GM12878 (cell line): ENCODE data around the gene SOX18. TPM values are rescaled to one million over a fixed set of nuclear protein-coding genes. Genes with fewer than 3 reads are reported as not detected.

Experiments
- ATAC-seq: fragments of 200-7000 bp; cut with Tn5 transposase; 3 replicates; pipeline ENCODE4 v1.9.1; 2020; ENCODE audit warnings: mild to moderate bottlenecking, moderate library complexity
- BruUV-seq: library from RNA; stranded (reverse); fragments of 400-500 nt; replicated peaks from 2 replicates; lab custom pipeline; 2021; lab: Mats Ljungman, UMichigan
- CTCF ChIA-PET: fragments of 300-600 bp; sonication (Branson Sonifier 250); formaldehyde crosslinking; extraction: SDS; loops from one replicate; lab custom pipeline; 2021; ENCODE audit warnings: inconsistent platforms; lab: Yijun Ruan, JAX
- POLR2A ChIA-PET: fragments of 350-600 bp; formaldehyde crosslinking; extraction: SDS; loops from one replicate; lab custom pipeline; 2021; ENCODE audit warnings: inconsistent platforms; lab: Charles Lee
- RAD21 ChIA-PET: fragments of 300-600 bp; sonication (Branson Sonifier 250); formaldehyde crosslinking; loops from one replicate; lab custom pipeline; 2023; ENCODE audit warnings: antibody characterized with exemption; ENCODE audit not compliant: unreplicated experiment; lab: Charles Lee
- SMC1A ChIA-PET: fragments of 300-600 bp; sonication (Branson Sonifier 250); formaldehyde crosslinking; loops from one replicate; lab custom pipeline; 2023; ENCODE audit not compliant: unreplicated experiment, uncharacterized antibody; lab: Charles Lee
- DNase-seq: peaks from one replicate; pipeline ENCODE4 v3.0.0-alpha.2; 2011; ENCODE audit warnings: low read depth, low spot score
- FAIRE-seq: peaks from 3 replicates; lab custom pipeline; 2011; peaks lifted over from hg19 to GRCh38; lab: Jason Lieb, UNC
- H2AFZ ChIP-seq: 2 replicates; pipeline ENCODE4 v1.6.0; 2011; ENCODE audit warnings: low read depth, low read length, control low read depth; ENCODE audit not compliant: control insufficient read depth
- H3K27ac ChIP-seq: 2 replicates; pipeline ENCODE4 v1.5.1; 2011; ENCODE audit warnings: control low read depth; ENCODE audit not compliant: control insufficient read depth, insufficient read depth
- H3K27me3 ChIP-seq, 2 experiments: replicated peaks in 1 of 2; 2 replicates each; pipeline versions ENCODE4 v1.6.0 to v1.6.1; 2011; ENCODE audit warnings: low read length in 1 of 2; ENCODE audit not compliant: control insufficient read depth in 2 of 2, insufficient read depth in 2 of 2
- H3K36me3 ChIP-seq, 2 experiments: 2 replicates each; pipeline ENCODE4 v1.5.1; 2011; ENCODE audit warnings: low read length in 1 of 2; ENCODE audit not compliant: control insufficient read depth in 2 of 2, insufficient read depth in 2 of 2
- H3K4me1 ChIP-seq: 2 replicates; pipeline ENCODE4 v1.6.1; 2011; ENCODE audit warnings: mild to moderate bottlenecking, low read length, moderate library complexity, mixed read lengths; ENCODE audit not compliant: control insufficient read depth, insufficient read depth
- H3K4me2 ChIP-seq: 2 replicates; pipeline ENCODE4 v1.6.0; 2011; ENCODE audit warnings: control low read depth; ENCODE audit not compliant: control insufficient read depth, insufficient read depth
- H3K4me3 ChIP-seq: fragments of 200-600 bp; sonication (generic); 2 replicates; pipeline ENCODE4 v1.5.1; 2016
- H3K79me2 ChIP-seq: 2 replicates; pipeline ENCODE4 v1.6.0; 2011; ENCODE audit warnings: low read length; ENCODE audit not compliant: control insufficient read depth, insufficient read depth
- H3K9ac ChIP-seq: 2 replicates; pipeline ENCODE4 v1.8.0; 2011; ENCODE audit warnings: low read length, control low read depth, mixed read lengths; ENCODE audit not compliant: control insufficient read depth, insufficient read depth
- H3K9me3 ChIP-seq: replicated peaks from 3 replicates; pipeline ENCODE4 v1.5.1; 2011; ENCODE audit warnings: mild to moderate bottlenecking, low read length; ENCODE audit not compliant: control insufficient read depth, insufficient read depth
- H4K20me1 ChIP-seq: 2 replicates; pipeline ENCODE4 v1.6.0; 2011; ENCODE audit not compliant: control insufficient read depth, insufficient read depth
- BACH1 ChIP-seq: fragments of 450-650 bp; IDR thresholded peaks from 2 replicates; pipeline ENCODE4 v1.6.1; 2017; ENCODE audit warnings: mild to moderate bottlenecking, borderline replicate concordance
- FOS ChIP-seq: IDR thresholded peaks from 3 replicates; pipeline ENCODE4 v1.6.1; 2011; ENCODE audit warnings: borderline replicate concordance; ENCODE audit not compliant: insufficient read length; ENCODE audit errors: extremely low read depth
- MLLT1 ChIP-seq: fragments of 450-650 bp; IDR thresholded peaks from 2 replicates; pipeline ENCODE4 v1.6.1; 2016; ENCODE audit warnings: mild to moderate bottlenecking
- NFXL1 ChIP-seq: fragments of 450-650 bp; IDR thresholded peaks from 2 replicates; pipeline ENCODE4 v1.6.1; 2017; ENCODE audit warnings: antibody characterized with exemption, mild to moderate bottlenecking, borderline replicate concordance
- POLR2A ChIP-seq: IDR thresholded peaks from 2 replicates; pipeline ENCODE4 v1.6.1; 2011; ENCODE audit warnings: low read depth, mild to moderate bottlenecking, low read length
- RAD21 ChIP-seq: IDR thresholded peaks from 2 replicates; pipeline ENCODE4 v1.6.1; 2011; ENCODE audit warnings: mild to moderate bottlenecking, low read depth, low read length, moderate library complexity; ENCODE audit not compliant: insufficient read depth
- SMARCA5 ChIP-seq: fragments of 450-650 bp; IDR thresholded peaks from 2 replicates; pipeline ENCODE4 v1.6.1; 2017; ENCODE audit warnings: mild to moderate bottlenecking
- WGBS: methylation state at CpG from one replicate; pipeline ENCODE4 v1.1.6; 2016; ENCODE audit warnings: low lambda C conversion rate; ENCODE audit not compliant: insufficient replicate concordance, insufficient coverage; ENCODE audit errors: missing lambda C conversion rate; 5-methylcytosine and 5-hydroxymethylcytosine counted together
- in situ Hi-C: fragments of 300-500 bp; cut with MboI; formaldehyde crosslinking; loops from 9 replicates; pipeline ENCODE4 v1.14.3; 2018; ENCODE audit warnings: mixed read lengths
- intact Hi-C: fragments of 100-400 bp; cut with micrococcal nuclease; formaldehyde crosslinking; loops from one replicate; pipeline ENCODE4 v1.14.2; 2022; ENCODE audit not compliant: unreplicated experiment
- polyA plus RNA-seq, 11 experiments: library from polyadenylated mRNA; depleted of rRNA in 4 of 11; unstranded in 6 of 11; stranded (reverse) in 5 of 11; fragments of >200 nt; fragmentation: Nextera tagmentation in 4 of 11; fragmentation: Illumina TruSeq in 1 of 11; extraction: Ambion mirVana in 4 of 11; extraction: Trizol in 1 of 11; gene quantifications; 1 replicate in 1 of 11; 2 replicates in 10 of 11; pipeline versions ENCODE4 v1.2.1 to v1.2.3, GENCODE V29; 2011 to 2016; ENCODE audit warnings: inconsistent platforms in 2 of 11, missing spikeins in 2 of 11, low read depth in 1 of 11
- total RNA-seq, 4 experiments: library from RNA; depleted of rRNA in 3 of 4; stranded (reverse); fragments of >200 nt in 3 of 4; fragmentation: Illumina TruSeq in 1 of 4; extraction: Trizol in 1 of 4; gene quantifications; 2 replicates each; pipeline versions ENCODE4 v1.2.1 to v1.2.3, GENCODE V29; 2013 to 2021

SOX18 gene
- total and polyA plus RNA-seq, 10 of the 15 experiments (the other 5 are each of a cell fraction or from before 2014, with no cell fraction given) = 0.05 to 5.6 (median 0.28) TPM; not detected in 3

- no peaks in the 10 kb centered on the region for H3K27me3 ChIP-seq
- FAIRE-seq (no peak), DNase-seq (no peak), ATAC-seq (no peak)
- H3K9me3 ChIP-seq = no peaks in the 10 kb centered on the region
- H3K27ac ChIP-seq = peak overlapping the region; percentile 85
- CTCF ChIA-PET = interaction anchor here (1.1 to 3.9 kb wide), 5 partner anchors 10 to 37 kb away, joined by 3 to 22 read pairs (median 7); no protein-coding TSS in a partner anchor
- intact Hi-C loops (no loop called here), in situ Hi-C loops (no loop called here)
- peak overlapping the region; percentile 97 for H3K4me2 ChIP-seq
- no peaks in the 10 kb centered on the region for H4K20me1 ChIP-seq
- TF ChIP-seq RAD21 = no peak
- TF ChIP-seq POLR2A = peak; percentile 24; the same call in 1 of the 2 replicates
- TF ChIP-seq MLLT1 = peak; percentile 85
- no peak for TF ChIP-seq NFXL1
- 0 out of 2 replicates have a peak, but pooled peaks have one; percentile 7 for TF ChIP-seq SMARCA5
- no peak for TF ChIP-seq FOS
- 0 out of 2 replicates have a peak, but pooled peaks have one; percentile 17 for TF ChIP-seq BACH1
- peaks cover 3 to 22% of the 10 kb centered on the region in 2 experiments for H3K36me3 ChIP-seq
- H2AFZ ChIP-seq = no peak overlapping the region
- RAD21 ChIA-PET = interaction anchor here (1.2 to 2.3 kb wide), 4 partner anchors 11 to 35 kb away, joined by 4 to 7 read pairs (median 4); no protein-coding TSS in a partner anchor
- SMC1A ChIA-PET = interaction anchor here (2.8 kb wide), 1 partner anchor 10 kb away, joined by 10 read pairs; no protein-coding TSS in a partner anchor
- 63% methylated on average over 21 of the region's 22 CpGs for WGBS
- peak overlapping the region; percentile 83 for H3K4me3 ChIP-seq
- no TSS peak for BruUV-seq
- POLR2A ChIA-PET = interaction anchor here (1.1 to 3.0 kb wide), 5 partner anchors 12 to 37 kb away, joined by 3 to 10 read pairs (median 4); no protein-coding TSS in a partner anchor
- H3K4me1 ChIP-seq = peaks cover 19% of the 10 kb centered on the region; the same call in 1 of the 2 replicates
- peaks cover 30% of the 10 kb centered on the region for H3K79me2 ChIP-seq
- peak overlapping the region; percentile 91 for H3K9ac ChIP-seq
Observed at GRCh38 chr20:64076061-64076997, 26.9 kb upstream of the SOX18 start.
